GM12892 (cell line): Measurements from ENCODE around the gene GRIA4.

Source experiments
- POLR2A ChIP-seq: IDR thresholded peaks from 2 replicates; pipeline ENCODE4 v1.6.1; 2011; ENCODE audit warnings: low read depth, low read length, control low read depth
- TAF1 ChIP-seq: IDR thresholded peaks from 2 replicates; pipeline ENCODE4 v1.6.1; 2011; ENCODE audit warnings: low read depth, mild to moderate bottlenecking, control low read depth, low read length, borderline replicate concordance

DNA sequence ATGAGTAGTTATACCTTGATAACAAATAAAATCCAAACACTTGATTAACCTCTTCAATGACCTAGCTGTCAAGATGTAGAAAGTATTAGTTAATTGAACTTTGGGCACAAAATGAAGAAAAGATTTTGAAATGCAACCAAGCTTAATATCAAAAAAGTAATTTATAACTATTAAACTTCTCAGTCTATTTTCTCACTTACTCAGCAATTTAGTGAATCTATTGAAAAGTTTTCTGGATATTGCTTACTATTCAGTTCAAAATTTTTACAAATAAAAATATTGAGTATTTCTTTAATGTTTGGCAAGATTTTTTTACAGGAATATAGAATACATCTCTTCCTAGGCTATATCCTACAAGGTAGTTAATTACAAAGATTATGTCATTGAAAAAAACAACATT, 192.5 kb downstream of the GRIA4 start:
- no peak for TF ChIP-seq POLR2A
- no peak for TF ChIP-seq TAF1
